ENCODE data around the gene NSUN3. TPM values are rescaled to one million over a fixed set of nuclear protein-coding genes. Genes with fewer than 3 reads are reported as not detected.

NSUN3 gene
- total and polyA plus RNA-seq, 2 of the 8 experiments (the other 6 are each of a cell fraction or from before 2014, with no cell fraction given) = 2.1 to 5.1 TPM

- no peak for TF ChIP-seq CHD7 (IDR thresholded peaks at IDR 0.05; ENCODE audit: insufficient replicate concordance, low read length)
- no peak for TF ChIP-seq SP4 (IDR thresholded peaks at IDR 0.05; ENCODE audit: low read length)
- TF ChIP-seq POLR2AphosphoS5 (IDR thresholded peaks at IDR 0.05; ENCODE audit: low read depth, low read length) = no peak
- TF ChIP-seq BCL11A (IDR thresholded peaks at IDR 0.05; ENCODE audit: low read depth in 2 of 2, low read length in 2 of 2) = no peak
- no peak for TF ChIP-seq TEAD4 (IDR thresholded peaks at IDR 0.05; ENCODE audit: low read depth, low read length)
- TF ChIP-seq GTF2F1 (IDR thresholded peaks at IDR 0.05; ENCODE audit: borderline replicate concordance, low read depth, low read length) = no peak
- TF ChIP-seq RFX5 (IDR thresholded peaks at IDR 0.05; ENCODE audit: borderline replicate concordance, low read depth, low read length) = no peak
- TF ChIP-seq ATF3 (IDR thresholded peaks at IDR 0.05; ENCODE audit: insufficient read depth, low read depth, low read length) = no peak
- no peak for TF ChIP-seq EP300 (IDR thresholded peaks at IDR 0.05; ENCODE audit: borderline replicate concordance in 1 of 2, low read depth in 2 of 2, low read length in 2 of 2)
- TF ChIP-seq HDAC6 (IDR thresholded peaks at IDR 0.05; ENCODE audit: low read depth, low read length) = no peak
These were observed 32.2 kb downstream of the NSUN3 start (continued) for GRCh38 chr3:94095111-94095510.
